GM19351 (cell line): ENCODE measurements around the gene RNF44.
"Not testable (repeated sequence)": the region's sequence is repeated elsewhere in the genome, so short reads cannot be mapped to it uniquely, and the experiment has no call there.

Source experiments
- ATAC-seq: cut with Tn5 transposase; IDR thresholded peaks from one replicate; pipeline ENCODE4 v1.9.1; 2021; ENCODE audit warnings: mild to moderate bottlenecking, moderate library complexity; ENCODE audit not compliant: unreplicated experiment

RNF44 gene

GRCh38 chr5:176552332-176552869, 15.2 kb upstream of the RNF44 start:
- no peak for ATAC-seq

DNA sequence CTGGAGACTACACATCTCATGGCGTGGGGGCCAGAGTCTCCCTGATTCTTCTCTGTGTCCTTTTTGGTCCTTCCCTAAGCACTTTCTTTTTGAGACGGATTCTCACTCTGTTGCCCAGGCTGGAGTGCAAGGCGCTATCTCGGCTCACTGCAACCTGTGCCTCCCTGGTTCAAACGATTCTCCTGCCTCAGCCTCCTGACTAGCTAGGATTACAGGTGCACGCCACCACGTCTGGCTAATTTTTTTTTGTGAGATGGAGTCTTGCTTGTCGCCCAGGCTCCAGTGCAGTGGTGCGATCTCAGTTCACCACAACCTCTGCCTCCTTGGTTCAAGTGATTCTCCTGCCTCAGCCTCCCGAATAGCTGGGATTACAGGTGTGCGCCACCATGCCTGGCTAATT, 13.7 kb upstream of the RNF44 start:
- not testable (repeated sequence) for ATAC-seq

DNA sequence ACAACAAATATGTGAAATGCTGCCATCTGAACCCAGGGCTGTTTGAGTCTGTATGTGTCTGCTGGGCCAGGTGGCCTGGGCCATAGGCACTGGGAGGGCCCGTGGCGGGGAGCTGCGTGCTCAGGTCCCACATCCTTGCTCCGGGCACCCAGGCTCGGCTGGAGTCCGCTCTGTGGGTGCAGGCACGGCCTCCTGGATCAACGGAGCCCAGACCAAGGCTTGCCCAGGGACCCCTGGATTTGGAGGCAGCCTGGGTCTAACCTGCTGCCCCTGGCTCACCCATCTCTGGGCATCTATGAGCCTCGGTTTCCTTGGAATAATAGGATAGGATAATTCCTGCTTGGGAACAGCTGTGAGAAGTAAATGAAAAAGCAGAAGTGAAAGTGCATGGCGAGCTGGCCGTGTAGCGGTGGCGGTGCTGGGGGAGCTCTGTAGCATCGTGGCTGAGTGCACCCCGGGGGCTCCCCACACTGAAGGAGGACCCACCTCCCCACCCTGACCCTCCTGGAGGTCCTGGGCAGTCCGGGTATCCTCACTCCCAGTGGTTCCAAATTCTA, 13.2 kb upstream of the RNF44 start:
- no peak for ATAC-seq

DNA sequence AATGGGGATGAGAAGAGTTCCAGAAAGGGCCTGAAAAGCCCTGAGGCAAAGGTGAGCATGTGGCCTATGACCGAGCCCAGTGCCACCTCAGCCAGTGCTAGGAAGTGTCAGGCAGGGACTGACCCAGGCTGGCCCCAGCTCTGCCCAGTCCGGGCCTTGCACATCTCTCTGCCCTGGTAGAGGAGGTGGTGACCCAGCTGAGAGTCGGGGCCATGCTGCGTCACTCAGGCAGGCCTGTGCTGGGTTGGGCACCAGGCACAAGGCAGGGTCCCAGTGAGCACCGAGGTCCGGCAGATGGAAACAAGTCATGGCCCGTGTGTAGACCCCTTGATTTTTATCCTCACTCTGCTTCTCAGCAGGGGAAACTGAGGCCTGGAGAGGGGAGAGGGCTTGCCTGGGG, 12.7 kb upstream of the RNF44 start:
- no peak for ATAC-seq

DNA sequence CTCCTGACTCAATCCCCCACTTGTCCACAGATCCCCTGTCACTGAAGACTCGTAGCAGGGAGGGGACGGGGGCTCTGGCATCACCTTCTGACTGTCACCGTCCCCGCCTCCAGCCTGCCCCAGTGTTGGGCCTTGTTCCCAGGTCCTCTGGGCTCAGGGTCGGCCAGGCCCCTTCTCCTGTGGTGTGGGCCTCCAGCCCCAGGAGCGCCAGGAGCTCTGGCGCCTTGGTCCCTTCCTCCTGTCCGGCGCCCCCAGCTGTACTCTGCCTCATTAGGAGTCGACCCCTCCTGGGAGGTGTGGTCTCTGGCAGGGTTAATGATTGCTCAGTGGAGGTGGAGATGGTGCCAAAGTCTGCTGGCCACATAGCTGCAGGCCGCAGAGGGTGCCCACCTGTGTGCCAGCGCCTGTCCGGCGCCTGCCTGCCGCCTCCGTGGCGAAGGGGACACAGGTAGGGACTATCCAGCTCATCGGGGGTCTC, 11.8 kb upstream of the RNF44 start, which contains the start of gene CDHR2:
Gene CDHR2 (plus strand): TSS at position 376 of the 478 bp plus-strand sequence. CDS start 16,011 bp downstream, outside the sequence.
- ATAC-seq: no peak

GRCh38 chr5:176547802-176548201, 10.6 kb upstream of the RNF44 start:
- ATAC-seq: no peak

- no peak for ATAC-seq
These were observed 8.7 kb upstream of the RNF44 start for GRCh38 chr5:176545737-176546509.

DNA sequence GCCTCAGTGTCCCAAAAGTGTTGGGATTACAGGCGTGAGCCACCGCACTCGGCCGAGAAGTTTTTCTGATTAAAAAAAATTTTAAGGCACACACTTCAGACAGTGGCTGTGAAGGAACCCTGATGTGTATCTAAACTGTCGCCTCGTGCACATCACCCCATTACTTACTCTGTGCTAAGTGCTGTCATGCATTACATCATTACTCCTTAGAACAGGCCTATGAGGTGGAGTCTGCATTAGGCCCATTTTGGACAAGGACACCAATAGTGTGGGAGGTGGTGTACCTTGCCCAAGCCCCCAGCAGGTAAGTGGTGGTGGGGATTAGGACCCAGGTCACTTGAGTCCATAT, 8.2 kb upstream of the RNF44 start:
- no peak for ATAC-seq

DNA sequence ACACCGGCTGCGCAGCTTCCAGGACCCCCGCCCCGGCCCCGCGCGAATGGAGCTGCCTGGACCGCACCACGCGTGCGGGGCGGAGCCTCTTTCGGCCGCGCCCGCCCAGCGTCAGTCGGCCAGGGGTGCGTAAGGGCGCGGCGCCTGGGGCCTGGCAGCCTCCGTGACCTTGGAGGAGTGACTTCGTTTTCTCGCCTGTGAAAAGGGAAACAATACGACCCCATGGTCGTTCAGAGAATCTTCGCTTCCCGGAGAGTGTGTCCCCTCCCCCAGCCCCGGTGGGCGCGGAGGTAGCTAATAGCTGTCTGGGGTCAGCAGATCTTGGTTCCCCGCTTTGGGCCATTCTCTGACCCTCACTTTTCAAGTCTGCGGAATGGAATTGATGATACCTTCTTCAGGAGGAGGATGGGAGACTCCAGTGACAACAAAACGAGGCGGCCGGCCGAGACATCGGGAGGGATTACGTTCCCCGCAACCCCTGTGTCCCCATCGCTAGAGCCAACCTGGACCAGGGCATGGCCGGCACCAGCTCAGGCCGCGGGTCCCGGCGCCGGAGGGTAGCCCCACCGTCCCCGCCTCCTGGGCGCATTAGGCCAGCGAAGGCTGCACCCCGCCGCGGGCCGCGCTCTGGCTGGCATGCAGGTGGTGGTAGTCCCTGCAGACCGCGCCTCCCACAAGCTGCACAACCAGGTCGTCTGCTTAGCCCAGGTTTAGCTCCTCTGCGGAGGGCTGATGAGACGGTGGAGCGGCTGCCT, 6.4 kb upstream of the RNF44 start:
- peak; percentile 71 for ATAC-seq

GRCh38 chr5:176542596-176543427, 5.6 kb upstream of the RNF44 start:
- peak; percentile 45 for ATAC-seq

- ATAC-seq: no peak
These were observed 5.0 kb upstream of the RNF44 start for GRCh38 chr5:176542135-176542595.

GRCh38 chr5:176541338-176542134, 4.3 kb upstream of the RNF44 start:
- ATAC-seq: no peak

GRCh38 chr5:176540956-176541337, 3.7 kb upstream of the RNF44 start:
- no peak for ATAC-seq

DNA sequence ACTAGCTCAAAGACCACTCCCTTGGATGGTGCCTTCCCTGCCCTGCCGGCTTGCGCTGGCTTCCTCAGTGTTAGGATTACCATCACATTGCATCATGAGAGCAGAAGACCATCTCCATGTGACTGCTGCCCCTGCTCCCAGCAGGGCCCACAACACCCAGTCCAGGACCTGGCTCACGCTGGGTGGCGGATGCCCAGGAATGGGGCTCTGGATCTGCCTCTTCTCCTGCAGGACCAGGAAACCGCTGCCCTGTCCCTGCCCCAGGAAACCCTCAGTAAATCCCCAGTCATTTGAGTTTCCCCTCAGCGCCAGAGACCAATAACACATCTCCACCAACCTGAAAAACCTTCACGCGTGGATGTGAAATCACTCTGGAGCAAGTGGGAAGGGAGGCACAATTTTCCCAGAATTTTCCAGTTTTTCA, 3.3 kb upstream of the RNF44 start:
- no peak for ATAC-seq

- no peak for ATAC-seq
These were observed 1.8 kb upstream of the RNF44 start for GRCh38 chr5:176538989-176539384.

- ATAC-seq: no peak
These were observed 1.2 kb upstream of the RNF44 start for GRCh38 chr5:176538230-176538988.

- ATAC-seq: peak; percentile 68
These were observed 490 bp upstream of the RNF44 start for GRCh38 chr5:176537554-176538229.

DNA sequence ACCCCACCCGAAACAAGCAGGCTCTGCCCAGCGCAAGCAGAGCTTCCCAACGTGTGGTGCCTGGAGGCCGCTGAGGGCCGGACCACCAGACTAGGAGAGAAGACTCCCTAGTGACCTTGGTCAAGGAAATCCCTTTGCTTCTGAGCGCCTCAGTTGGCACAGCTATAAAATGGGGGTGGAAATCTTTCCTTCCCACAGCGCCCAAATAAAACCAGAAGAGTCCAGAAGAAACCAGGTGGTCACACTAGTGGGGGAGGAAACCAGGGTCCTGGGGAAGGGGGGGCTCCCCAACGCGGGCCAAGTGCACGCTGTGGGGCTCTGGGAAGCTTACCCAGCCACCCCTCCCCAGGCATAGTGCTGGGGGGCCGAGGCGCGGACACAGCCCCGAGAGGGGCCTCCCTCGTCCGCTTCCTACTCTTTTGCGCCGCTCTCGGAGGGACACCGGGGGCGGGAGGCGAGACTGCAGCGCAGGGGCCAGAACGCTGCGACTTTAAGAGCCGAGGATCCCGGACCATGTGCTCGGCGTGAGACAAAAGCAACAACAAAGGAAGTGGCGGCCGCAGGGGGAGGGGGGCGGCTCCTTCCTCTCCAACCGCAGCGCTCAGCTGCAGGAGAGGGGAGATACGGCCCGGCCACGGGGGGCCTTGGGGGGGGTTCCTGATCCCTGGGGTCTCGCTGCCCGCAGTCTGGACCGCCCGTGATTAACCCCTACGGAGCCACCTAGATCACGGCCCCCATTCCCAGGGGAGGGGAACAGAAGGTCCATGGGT, 885 bp downstream of the RNF44 start:
- ATAC-seq: peak; percentile 17
